HG03066 (cell line): ENCODE measurements around the gene NEMF.
"Not testable (repeated sequence)": the region's sequence is repeated elsewhere in the genome, so short reads cannot be mapped to it uniquely, and the experiment has no call there.

Experiments
- ATAC-seq: cut with Tn5 transposase; IDR thresholded peaks from one replicate; pipeline ENCODE4 v1.9.1; 2021; ENCODE audit warnings: low read depth; ENCODE audit not compliant: unreplicated experiment

Gene NEMF

GRCh38 chr14:49849213-49849847 is 3.3 kb downstream of the NEMF start:
- no peak for ATAC-seq

- ATAC-seq = no peak
These were observed 23.9 kb downstream of the NEMF start for GRCh38 chr14:49828640-49829039.

- no peak for ATAC-seq
These were observed 32.4 kb downstream of the NEMF start for GRCh38 chr14:49820176-49820575.

- ATAC-seq = no peak
These were observed 35.7 kb downstream of the NEMF start for GRCh38 chr14:49816844-49817243.

GRCh38 chr14:49816118-49816517 is 36.5 kb downstream of the NEMF start:
- ATAC-seq = not testable (repeated sequence)

- ATAC-seq = no peak
These were observed 43.8 kb downstream of the NEMF start for GRCh38 chr14:49808780-49809179.

GRCh38 chr14:49796025-49796424 is 56.6 kb downstream of the NEMF start:
- no peak for ATAC-seq

- no peak for ATAC-seq
These were observed 60.0 kb downstream of the NEMF start for GRCh38 chr14:49792618-49793017.

- no peak for ATAC-seq
These were observed 66.3 kb downstream of the NEMF start for GRCh38 chr14:49786315-49786714.

GRCh38 chr14:49783394-49784014 is 69.1 kb downstream of the NEMF start:
- no peak for ATAC-seq

- ATAC-seq = not testable (repeated sequence)
These were observed 71.5 kb downstream of the NEMF start for GRCh38 chr14:49781040-49781439.

GRCh38 chr14:49778421-49778820 is 74.2 kb downstream of the NEMF start:
- ATAC-seq = no peak

GRCh38 chr14:49774106-49774505 is 78.5 kb downstream of the NEMF start:
- ATAC-seq = no peak

GRCh38 chr14:49771691-49772090 is 80.9 kb downstream of the NEMF start:
- ATAC-seq = not testable (repeated sequence)

- ATAC-seq = no peak
These were observed 82.3 kb downstream of the NEMF start for GRCh38 chr14:49770212-49770817.

GRCh38 chr14:49769581-49770211 is 82.9 kb downstream of the NEMF start:
- no peak for ATAC-seq

GRCh38 chr14:49769171-49769570 is 83.4 kb downstream of the NEMF start:
- no peak for ATAC-seq

- peak; percentile 33 for ATAC-seq
These were observed 84.1 kb downstream of the NEMF start for GRCh38 chr14:49768301-49769121.

GRCh38 chr14:49767571-49768300 is 84.9 kb downstream of the NEMF start, which contains the start of gene KLHDC2:
Gene KLHDC2, plus strand, starts transcription at chr14:49768153. Its CDS starts 316 bp downstream, at chr14:49768469.
- ATAC-seq = peak; percentile 87

GRCh38 chr14:49767270-49767570 is 85.4 kb downstream of the NEMF start:
- ATAC-seq = no peak
